Progenitor cell of endocrine pancreas (in vitro differentiated cells): ENCODE results near the gene CA4. TPM values are rescaled to one million over a fixed set of nuclear protein-coding genes. Genes with fewer than 3 reads are reported as not detected.

ENCODE experiments used
- DNase-seq: peaks from one replicate; pipeline ENCODE4 v3.0.0; 2021; ENCODE audit warnings: low spot score; ENCODE audit not compliant: unreplicated experiment
- H3K27ac Mint-ChIP-seq: 2 replicates; pipeline ENCODE4 v1.8.0; 2021; ENCODE audit warnings: mild to moderate bottlenecking, moderate library complexity, mixed read lengths
- H3K27me3 Mint-ChIP-seq: 2 replicates; pipeline ENCODE4 v1.8.0; 2021; ENCODE audit warnings: mixed read lengths
- H3K36me3 Mint-ChIP-seq: 2 replicates; pipeline ENCODE4 v1.8.0; 2022; ENCODE audit warnings: mixed read lengths; ENCODE audit not compliant: insufficient read depth
- H3K4me1 Mint-ChIP-seq: 2 replicates; pipeline ENCODE4 v1.8.0; 2021; ENCODE audit warnings: low read depth, mixed read lengths
- H3K4me3 Mint-ChIP-seq: 2 replicates; pipeline ENCODE4 v1.8.0; 2021; ENCODE audit warnings: low read depth, mild to moderate bottlenecking, moderate library complexity, mixed read lengths
- H3K9me3 Mint-ChIP-seq: 2 replicates; pipeline ENCODE4 v1.8.0; 2021; ENCODE audit warnings: low read depth, mixed read lengths
- CTCF ChIP-seq: fragments of 200-600 bp; sonication (generic); IDR thresholded peaks from one replicate; pipeline ENCODE4 v1.5.0; 2021; ENCODE audit warnings: antibody characterized with exemption, mild to moderate bottlenecking; ENCODE audit not compliant: unreplicated experiment
- total RNA-seq: library from RNA; stranded (reverse); gene quantifications from 2 replicates; pipeline ENCODE4 v1.2.1, GENCODE V29; 2021

CA4 gene
- total RNA-seq, 1 donor from 2014 or later: 9.3 TPM

DNA sequence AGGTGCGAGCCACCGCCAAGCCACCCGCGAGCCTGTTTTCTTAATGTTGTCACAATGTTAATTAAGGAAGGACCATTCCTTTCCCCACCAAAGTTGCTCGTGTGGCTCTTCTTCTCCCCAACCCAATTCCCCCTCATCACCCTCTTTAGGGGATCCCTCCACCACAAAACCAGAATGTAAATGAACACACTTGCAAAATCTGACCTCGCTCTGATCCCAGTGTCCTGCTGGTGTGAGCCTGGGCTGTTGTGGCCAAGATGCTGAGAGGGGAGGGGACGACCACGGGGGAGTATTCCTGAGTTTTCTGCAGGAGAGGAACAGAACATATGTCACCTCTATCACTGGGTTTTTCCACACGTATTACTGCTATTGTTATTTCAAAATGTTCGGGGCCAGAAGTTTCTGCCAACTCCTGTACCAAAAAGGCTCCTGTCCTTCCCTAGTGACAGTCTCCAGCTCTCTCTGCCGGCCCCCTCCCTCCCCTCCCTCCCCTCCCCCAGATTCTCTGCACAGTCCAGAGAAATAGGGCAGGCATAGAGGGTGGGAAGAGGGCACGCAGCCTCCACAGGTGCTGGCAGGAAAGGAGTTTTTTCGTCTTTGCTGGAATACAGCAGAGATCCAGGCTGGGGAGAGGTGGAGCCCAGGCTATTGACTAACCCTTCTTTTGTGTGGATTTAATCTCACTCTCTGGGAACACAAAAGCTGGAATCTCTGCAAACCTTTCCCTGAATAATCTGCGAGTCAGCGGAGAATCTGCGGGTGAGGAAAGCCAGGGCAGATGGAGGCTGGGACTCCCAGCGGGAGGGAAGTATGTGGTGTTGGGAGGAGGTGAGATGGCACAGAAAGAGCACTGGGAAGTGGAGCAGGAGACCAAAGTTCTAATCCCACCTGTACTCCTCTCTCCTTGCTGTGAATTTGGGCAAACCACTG is 4.5 kb upstream of the CA4 start:
- H3K36me3 Mint-ChIP-seq: no peaks in the 10 kb centered on the region
- no peak for DNase-seq
- no peaks in the 10 kb centered on the region for H3K9me3 Mint-ChIP-seq
- H3K4me1 Mint-ChIP-seq: peaks cover 32% of the 10 kb centered on the region
- TF ChIP-seq CTCF: no peak
- peaks cover 76% of the 10 kb centered on the region for H3K27me3 Mint-ChIP-seq
- peak overlapping the region; percentile 31 for H3K4me3 Mint-ChIP-seq
- H3K27ac Mint-ChIP-seq: peak overlapping the region; percentile 39

DNA sequence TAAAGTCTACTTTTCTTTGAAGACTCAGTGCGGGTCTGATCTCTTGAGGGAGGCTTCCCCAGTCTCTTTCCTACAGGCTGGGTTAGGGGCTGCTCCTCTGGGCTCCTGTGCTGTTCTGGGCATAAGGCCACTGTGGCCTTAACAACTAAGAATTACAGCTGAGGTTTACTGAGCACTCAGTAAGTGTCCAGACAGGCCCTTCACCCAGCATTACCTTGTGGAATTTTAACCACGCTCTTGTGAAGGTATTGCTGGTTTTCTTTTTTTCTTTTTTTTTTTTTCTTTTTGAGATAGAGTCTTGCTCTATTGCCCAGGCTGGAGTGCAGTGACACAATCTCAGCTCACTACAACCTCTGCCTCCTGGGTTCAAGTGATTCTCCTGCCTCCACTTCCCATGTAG is 3.6 kb upstream of the CA4 start:
- Mint-ChIP-seq H3K4me3 (no peak overlapping the region), H3K9me3 (no peaks in the 10 kb centered on the region)

GRCh38 chr17:60147553-60148223 is 2.1 kb upstream of the CA4 start:
- Mint-ChIP-seq H3K27ac (no peak overlapping the region), H3K36me3 (no peaks in the 10 kb centered on the region), H3K4me3 (no peak overlapping the region), H3K4me1 (peaks cover 37% of the 10 kb centered on the region), H3K9me3 (no peaks in the 10 kb centered on the region), H3K27me3 (peaks cover 74% of the 10 kb centered on the region)
- no peak for TF ChIP-seq CTCF
- no peak for DNase-seq

More for the DNA sequence above, 3.6 kb upstream of the CA4 start:
- TF ChIP-seq CTCF: no peak
- Mint-ChIP-seq H3K36me3 (no peaks in the 10 kb centered on the region), H3K4me1 (peaks cover 38% of the 10 kb centered on the region), H3K27me3 (peaks cover 74% of the 10 kb centered on the region), H3K27ac (no peak overlapping the region)
- DNase-seq: no peak

- Mint-ChIP-seq H3K4me3 (no peak overlapping the region), H3K9me3 (no peaks in the 10 kb centered on the region), H3K27ac (no peak overlapping the region), H3K4me1 (peaks cover 30% of the 10 kb centered on the region), H3K36me3 (no peaks in the 10 kb centered on the region), H3K27me3 (peaks cover 72% of the 10 kb centered on the region)
- TF ChIP-seq CTCF: no peak
- DNase-seq: no peak
Observed at GRCh38 chr17:60148373-60148772, 1.4 kb upstream of the CA4 start.

DNA sequence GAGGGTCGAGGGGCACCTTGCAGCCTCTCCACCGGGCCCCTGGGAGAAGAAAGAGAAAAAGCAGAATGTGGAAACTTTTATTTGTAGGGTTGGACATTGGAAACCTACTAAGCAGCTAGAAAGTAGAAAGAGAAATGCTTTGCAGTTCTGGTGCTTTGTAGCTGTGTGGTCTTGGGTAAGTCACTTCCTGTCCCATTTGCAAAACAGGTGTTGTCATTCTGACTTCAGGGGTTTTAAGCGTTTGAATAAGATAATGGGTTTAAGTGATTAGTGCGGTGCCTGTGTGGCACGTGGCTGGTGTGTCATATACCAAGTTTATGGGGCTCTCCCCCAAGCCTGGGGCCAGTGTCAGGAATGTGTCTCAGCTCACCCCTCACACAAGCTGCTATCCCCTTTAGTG is 1.6 kb downstream of the CA4 start:
- TF ChIP-seq CTCF: no peak
- Mint-ChIP-seq H3K27me3 (peaks cover 63% of the 10 kb centered on the region), H3K27ac (no peak overlapping the region), H3K9me3 (no peaks in the 10 kb centered on the region), H3K36me3 (no peaks in the 10 kb centered on the region), H3K4me1 (peaks cover 17% of the 10 kb centered on the region), H3K4me3 (no peak overlapping the region)
- no peak for DNase-seq
